Prostate gland (tissue), 2 donors: ENCODE results near the gene HPGD.

ENCODE experiments used
- POLR2AphosphoS5 ChIP-seq: sonication (generic); formaldehyde crosslinking; IDR thresholded peaks from one replicate; pipeline ENCODE4 v1.6.1; 2017; ENCODE audit warnings: antibody characterized with exemption
- TF ChIP-seq, protein P1 (sequence below), 4 experiments: fragments of 200-600 bp in 2 of 4; fragments of 450-650 bp in 2 of 4; sonication (generic) in 2 of 4; IDR thresholded peaks; 1 replicate in 3 of 4; 2 replicates in 1 of 4; pipeline ENCODE4 v1.5.1; 2016 to 2019; ENCODE audit warnings: antibody characterized with exemption in 4 of 4, mild to moderate bottlenecking in 2 of 4, moderate library complexity in 2 of 4

DNA sequence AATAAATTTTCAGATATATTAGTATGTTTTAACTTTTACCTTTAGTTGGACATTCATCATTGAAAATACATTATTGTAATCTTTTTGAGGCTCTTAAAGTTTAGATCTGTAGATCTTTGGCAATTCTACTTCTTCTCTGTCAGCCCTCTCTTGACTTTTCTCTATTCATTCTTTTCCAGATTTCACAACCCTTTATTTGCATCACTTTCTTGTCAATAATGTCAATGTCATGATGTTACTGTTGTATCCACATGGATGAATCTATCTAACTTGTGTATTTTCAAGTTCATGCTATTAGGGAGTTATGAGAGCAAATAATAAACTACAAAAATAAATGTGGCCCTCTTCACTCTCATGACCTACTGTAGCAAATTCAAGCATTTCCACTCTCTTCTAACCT, 23.0 kb upstream of the HPGD start:
- TF ChIP-seq POLR2AphosphoS5, result no peak
- TF ChIP-seq, protein P1, sequence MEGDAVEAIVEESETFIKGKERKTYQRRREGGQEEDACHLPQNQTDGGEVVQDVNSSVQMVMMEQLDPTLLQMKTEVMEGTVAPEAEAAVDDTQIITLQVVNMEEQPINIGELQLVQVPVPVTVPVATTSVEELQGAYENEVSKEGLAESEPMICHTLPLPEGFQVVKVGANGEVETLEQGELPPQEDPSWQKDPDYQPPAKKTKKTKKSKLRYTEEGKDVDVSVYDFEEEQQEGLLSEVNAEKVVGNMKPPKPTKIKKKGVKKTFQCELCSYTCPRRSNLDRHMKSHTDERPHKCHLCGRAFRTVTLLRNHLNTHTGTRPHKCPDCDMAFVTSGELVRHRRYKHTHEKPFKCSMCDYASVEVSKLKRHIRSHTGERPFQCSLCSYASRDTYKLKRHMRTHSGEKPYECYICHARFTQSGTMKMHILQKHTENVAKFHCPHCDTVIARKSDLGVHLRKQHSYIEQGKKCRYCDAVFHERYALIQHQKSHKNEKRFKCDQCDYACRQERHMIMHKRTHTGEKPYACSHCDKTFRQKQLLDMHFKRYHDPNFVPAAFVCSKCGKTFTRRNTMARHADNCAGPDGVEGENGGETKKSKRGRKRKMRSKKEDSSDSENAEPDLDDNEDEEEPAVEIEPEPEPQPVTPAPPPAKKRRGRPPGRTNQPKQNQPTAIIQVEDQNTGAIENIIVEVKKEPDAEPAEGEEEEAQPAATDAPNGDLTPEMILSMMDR (IDR thresholded peaks at IDR 0.05), result no peak
